GM18499 (cell line): ENCODE results near the gene SRRM2.

ENCODE experiments used
- ATAC-seq: cut with Tn5 transposase; IDR thresholded peaks from one replicate; pipeline ENCODE4 v1.9.1; 2021; ENCODE audit warnings: moderate number of reproducible peaks; ENCODE audit not compliant: insufficient read depth, unreplicated experiment

The SRRM2 gene

DNA sequence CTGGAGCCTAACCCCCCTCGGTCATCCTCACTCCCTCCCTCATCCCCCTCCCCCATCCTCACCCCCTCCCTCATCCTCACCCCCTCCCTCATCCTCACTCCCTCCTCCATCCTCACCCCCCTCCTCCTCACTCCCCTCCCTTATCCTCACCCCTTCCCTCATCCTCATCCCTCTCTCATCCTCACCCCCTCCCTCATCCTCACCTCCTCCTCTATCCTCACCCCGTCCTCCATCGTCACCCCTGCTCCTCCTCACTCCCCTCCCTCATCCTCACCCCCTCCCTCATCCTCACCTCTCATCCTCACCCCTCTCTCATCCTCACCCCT lies 34.4 kb downstream of the SRRM2 start:
- ATAC-seq = no peak

DNA sequence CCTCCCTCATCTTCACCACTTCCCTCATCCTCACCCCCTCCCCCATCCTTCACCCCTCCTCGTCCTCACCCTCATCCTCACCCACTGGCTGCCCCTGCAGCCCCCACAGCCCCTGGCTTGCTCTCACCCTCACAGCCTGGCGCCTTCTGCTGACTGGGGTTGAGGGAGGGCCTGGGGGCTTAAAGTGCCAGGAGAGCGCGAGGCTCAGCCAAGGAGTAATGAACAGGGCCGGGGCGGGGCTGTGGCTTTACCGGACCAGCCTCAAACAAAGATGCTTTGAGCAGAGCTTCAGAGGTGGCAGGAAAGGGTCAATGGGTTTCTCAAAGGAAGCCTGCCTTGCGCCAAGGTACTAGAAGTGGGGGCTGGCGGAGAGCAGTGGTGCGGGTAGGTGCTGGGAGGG lies 35.0 kb downstream of the SRRM2 start, which contains the start of gene PRSS33:
PRSS33 (minus strand) TSS at position 155 of the 400 bp plus-strand sequence. CDS start 1,013 bp downstream, outside the sequence.
- no peak for ATAC-seq

DNA sequence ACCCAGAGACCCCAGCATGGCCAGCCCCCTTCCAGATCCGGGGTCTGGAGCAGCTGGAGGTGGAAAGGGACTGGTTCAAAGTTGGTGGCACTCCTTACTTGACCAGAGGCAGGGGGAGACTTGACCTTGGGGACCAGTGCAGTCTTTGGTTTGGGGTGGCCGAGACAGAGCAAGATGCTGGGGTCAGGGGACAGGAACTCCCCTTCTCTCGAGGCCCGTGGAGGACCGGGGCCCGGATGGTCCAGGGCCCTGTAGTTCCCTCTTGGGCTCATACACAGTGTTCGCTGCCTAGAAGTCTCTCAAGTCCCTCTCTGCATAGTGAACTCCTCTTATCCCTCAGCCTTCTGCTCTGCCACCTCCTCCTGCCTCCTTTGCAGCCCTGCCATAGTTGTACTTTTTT lies 35.5 kb downstream of the SRRM2 start:
- no peak for ATAC-seq

DNA sequence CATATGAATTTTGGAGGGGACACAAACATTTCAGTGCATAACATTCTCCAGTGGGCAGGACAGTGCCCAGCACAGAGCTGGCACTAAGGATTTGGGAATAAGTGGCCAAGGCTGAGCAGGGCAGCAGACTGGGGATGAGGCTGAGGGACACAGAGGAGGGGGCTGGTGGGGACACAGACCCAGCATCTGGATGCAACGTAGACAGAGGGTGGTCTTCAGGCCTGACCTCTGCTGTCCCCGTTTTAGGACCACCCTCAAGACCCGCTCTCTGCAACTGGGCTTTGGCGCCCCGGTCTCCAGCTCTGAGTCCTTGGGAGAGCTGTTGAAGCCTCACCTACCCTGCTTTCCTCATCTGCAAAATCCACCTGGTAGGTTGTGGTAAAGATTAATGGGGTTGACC lies 38.2 kb downstream of the SRRM2 start:
- ATAC-seq = no peak

DNA sequence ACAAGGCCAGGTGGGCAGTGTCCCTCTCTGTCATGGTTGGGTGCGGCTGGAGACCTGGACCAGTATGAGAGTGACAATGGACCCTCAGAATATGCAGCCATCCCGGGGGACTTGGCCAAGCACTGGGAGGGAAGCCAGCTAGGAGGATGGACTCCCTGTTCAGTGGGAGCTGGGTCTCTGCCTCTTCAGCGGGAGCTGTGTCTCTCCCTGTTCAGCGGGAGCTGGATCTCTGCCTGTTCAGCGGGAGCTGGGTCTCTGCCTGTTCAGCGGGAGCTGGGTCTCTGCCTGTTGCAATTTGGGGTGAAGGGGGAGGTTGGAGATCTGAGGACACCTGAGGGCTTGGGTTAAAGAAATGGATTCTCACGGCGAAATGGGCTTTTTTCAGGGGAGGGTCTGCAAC lies 38.7 kb downstream of the SRRM2 start:
- ATAC-seq = no peak

DNA sequence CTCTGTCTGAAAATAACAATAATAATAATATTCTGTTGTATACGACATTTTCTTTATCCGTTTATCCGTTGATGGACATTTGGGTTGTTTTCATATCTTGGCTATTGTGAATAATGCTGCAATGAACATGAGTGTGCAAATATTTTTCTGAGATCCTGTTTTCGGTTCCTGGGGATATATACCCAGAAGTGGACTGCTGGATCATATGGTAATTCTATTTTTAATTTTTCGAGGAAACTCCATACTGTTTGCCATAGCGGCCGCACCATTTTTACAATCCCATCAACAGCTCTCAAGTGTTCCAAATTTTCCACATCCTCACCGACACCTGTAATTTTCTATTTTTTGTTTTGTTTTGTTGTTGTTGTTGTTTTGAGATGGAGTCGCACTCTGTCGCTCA lies 40.5 kb downstream of the SRRM2 start:
- ATAC-seq = no peak

DNA sequence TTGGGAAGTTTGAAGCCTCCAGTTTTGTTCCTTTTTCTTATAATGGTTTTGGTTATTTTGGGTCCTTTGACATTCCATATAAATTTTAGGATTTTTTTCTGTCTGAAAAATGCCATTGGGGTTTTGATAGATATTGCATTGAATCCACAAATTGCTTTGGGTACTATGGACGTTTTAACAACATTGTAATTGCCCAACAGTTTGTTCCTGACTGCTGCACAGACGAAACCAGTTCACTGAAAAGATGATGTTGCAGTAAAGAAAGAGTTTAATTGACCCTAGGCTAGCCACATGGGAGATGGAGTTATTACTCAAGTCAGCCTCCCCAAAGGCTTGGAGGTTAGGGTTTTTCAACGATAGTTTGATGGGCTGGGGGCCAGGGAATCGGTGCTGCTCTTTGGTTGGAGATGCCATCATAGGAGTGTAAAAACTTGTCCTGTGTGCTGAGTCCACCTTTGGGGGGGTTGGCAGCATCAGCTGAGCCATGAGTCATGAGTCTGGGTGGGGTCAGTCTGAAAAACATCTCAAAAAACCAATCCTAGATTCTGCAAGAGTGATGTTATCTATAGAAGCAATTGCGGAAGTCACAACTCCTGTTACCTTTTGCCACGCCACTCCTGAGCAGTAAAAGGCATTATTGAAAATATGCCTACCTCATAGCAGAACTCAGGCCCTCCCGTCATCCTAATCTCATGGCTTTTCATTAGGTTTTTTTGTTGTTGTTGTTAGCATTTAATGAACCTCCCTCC lies 43.1 kb downstream of the SRRM2 start:
- no peak for ATAC-seq

DNA sequence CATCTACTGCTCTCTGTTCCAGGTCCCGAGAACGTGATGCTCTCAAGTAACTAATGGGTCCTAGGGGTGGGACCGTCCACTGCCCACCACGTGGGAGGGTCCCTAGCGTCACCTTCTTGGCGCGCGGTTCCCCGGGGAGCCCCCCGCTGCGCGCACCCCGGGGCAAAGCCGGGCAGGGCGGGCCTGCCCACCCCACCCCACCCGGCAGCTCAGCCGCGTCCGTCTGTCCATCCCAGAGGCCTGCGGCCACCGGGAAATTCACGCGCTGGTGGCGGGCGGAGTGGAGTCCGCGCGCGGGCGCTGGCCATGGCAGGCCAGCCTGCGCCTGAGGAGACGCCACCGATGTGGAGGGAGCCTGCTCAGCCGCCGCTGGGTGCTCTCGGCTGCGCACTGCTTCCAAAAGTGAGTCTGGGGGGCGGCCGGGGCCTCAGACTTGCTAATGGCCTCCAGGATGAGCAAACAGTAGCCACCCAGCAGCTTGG lies 46.3 kb downstream of the SRRM2 start:
- ATAC-seq = no peak

DNA sequence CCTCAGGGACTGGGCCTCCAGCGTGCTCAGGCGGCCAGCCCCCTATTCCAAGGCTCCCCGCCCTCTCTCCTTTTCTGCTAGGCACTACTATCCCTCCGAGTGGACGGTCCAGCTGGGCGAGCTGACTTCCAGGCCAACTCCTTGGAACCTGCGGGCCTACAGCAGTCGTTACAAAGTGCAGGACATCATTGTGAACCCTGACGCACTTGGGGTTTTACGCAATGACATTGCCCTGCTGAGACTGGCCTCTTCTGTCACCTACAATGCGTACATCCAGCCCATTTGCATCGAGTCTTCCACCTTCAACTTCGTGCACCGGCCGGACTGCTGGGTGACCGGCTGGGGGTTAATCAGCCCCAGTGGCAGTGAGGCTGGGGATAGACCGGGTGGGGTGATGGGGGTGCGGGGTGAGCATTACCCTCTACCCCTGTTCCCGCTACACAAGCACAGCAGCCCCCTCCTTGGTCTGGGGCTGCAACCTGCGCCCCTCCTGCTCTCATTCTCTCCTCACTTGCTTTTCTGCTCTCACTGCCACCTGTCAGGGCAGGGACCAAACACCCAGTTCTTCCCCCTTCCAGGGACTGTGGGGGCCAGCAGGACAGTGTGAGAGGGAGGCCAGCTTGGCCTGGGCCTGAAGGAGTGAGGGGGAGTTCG lies 46.9 kb downstream of the SRRM2 start:
- ATAC-seq = no peak

DNA sequence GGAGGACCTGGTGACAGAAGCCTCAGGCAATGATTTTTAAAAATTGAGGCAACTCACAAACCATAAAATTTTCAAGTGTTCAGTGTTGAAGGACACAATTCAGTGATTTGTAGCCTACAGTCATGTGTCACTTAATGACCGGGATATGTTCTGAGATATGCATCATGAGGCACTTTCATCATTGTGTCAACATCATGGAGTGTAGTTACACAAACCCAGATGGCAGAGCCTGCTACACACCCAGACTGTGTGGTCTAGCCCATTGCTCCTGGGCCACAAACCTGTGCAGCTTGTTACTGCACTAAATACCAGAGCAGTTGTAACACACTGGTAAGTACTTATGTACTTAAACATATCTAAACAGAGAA lies 47.4 kb downstream of the SRRM2 start:
- no peak for ATAC-seq

DNA sequence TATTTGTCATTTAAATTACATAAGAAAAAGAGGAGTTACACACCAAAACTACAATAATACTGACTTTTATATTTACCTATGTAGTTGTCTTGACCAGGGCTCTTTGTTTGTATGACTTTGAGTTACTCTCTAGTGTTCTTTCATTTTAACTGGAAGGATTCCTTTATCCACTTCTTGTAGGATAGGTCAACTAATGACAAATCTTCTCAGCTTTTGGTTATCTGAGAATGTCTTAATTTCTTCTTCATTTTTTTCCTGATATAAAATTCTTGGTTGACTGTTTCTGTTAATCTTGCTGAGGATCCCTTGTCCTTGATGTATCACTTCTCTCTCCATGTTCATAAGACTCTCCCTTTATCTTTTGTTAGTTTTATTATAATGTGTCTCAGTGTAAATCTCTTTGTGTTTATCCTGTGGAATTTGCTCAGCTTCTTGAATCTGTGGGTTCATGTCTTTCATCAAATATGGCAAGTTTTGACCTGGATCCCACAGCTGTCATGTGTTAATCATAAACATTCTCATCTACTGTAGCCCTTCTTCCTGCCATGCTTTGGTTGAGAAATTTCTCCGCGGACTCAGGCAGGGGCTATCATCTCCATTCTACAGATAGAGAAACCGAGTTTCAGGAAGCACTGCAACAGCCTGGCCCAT lies 51.2 kb downstream of the SRRM2 start:
- ATAC-seq = no peak

DNA sequence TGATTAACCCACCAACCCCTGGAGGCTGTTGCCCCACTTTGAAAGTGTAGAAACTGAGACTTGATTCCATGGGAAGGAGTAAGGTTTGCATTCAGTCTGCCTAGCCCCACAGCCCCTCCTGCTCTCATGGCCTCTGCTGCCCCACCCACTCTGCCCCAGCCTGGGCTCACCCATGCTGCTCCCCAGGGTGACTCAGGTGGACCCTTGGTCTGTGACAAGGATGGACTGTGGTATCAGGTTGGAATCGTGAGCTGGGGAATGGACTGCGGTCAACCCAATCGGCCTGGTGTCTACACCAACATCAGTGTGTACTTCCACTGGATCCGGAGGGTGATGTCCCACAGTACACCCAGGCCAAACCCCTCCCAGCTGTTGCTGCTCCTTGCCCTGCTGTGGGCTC lies 52.3 kb downstream of the SRRM2 start:
- no peak for ATAC-seq

DNA sequence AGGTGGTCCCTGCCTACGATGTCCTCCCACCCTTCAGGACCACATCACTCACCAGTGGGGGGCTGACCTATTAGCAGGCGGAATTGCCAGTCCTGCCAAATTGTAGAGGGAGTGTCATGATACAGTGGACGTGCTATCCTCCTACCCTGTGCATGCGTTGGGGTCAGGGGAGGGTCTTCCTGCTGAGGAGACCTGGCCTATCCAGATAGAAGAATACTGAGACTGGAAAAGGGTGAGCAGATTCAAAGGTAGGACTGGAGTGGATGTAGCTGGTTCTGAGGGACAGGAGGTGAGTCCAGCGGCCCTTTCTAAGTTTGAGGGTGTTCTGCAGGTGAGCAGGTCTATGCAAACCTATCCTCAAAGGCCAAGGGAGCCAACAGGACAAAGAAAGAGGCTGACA lies 53.8 kb downstream of the SRRM2 start:
- no peak for ATAC-seq

DNA sequence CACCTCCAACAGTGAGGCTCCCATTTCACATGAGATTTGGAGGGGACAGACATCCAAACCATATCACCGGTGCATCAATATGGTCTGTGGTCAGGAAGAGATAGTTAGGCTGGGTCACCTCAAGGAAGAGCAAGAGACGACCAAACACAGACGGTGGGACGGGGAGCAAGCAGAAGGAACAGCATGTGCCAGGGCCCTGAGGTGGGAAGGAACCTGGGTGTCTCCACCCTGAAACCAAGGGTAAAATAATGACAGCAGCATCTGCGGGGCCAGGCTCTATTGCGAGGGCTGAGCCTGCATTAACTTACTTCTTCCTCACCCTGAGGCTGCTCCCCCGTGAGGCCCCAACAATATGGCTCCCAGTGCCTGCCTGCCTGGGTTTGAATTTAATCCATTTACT lies 55.7 kb downstream of the SRRM2 start:
- no peak for ATAC-seq

DNA sequence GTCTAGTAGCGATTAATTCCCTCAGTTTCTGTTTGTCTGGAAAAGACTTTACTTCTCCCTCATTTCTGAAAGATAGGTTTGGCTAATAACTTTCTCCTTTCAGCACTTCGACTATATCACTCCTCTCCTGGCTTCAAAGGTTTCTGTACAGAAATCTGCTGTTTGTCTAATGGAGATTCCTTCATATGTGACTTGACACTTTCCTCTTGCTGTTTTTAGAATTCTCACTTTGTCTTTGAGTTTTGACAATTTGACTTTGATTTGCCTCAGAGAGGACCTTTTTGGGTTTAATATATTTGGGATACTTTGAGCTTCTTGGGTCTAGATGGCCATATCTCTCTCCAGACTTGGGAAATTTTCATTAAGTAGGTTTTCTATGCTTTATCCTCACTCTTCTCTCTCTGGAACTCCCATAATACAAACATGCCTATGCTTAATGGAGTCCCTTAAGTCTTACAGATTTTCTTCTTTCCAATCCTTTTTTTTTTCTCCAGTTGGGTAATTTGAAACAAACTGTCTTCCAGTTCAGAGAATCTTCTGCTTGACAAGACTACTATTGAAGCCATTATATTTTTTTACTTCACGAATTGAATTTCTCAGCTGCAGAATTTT lies 56.8 kb downstream of the SRRM2 start:
- no peak for ATAC-seq

DNA sequence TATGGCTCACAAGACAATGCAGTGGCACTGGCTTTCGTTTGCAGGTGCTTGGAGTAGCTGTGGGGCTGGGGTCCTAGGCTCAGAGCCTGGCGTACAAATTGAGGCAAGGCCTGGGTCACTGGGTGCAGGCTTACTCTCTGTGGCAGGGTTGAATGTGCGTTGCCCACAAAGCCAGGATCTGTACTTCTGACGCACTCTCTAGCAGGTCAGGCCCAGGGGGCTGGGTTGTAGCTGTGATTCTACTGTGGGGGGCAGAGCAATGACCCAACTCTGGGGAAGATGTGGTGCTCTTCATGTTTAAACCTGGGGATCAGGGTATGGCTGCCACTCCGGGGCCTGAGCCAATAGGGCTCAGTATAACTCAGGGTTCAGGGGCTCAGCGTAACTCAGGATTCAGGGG lies 58.2 kb downstream of the SRRM2 start:
- no peak for ATAC-seq

DNA sequence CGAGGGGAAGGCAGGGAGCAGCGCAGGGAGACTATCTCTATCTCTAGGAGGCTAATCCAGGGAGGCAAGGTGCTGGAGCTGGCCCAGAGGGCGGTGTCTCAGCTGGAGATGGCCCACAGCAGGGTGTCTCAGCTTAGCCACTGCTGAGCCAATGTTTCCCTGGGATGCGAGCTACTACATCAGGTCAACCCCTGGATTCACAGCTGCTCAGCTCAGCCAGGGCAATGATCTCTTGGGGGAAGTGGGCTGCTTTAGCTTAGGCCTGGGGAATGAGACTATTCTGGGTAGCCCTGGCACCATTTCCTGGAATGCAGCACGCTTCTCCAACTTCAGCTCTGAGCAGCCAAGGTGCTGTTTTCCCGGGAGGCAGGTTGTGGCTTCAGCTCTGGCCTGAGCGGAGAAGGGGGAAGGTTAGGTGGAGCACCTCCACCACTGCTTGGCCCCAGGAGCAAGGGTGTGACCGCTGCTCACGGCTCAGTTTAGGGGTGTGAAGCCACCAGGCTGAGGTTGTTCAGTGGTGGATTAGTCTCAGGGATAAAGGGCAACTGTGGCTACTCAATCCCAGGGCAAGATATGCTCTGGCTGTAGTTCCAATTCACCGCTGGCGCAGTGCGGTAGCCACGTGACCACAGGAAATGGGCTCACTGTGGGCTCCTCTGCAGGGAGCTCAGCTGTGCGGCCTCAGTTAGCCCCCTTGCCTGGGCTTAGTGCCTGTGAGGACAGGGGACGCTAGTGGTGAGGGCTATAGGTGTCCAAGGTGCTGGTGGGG lies 59.4 kb downstream of the SRRM2 start:
- ATAC-seq = no peak

DNA sequence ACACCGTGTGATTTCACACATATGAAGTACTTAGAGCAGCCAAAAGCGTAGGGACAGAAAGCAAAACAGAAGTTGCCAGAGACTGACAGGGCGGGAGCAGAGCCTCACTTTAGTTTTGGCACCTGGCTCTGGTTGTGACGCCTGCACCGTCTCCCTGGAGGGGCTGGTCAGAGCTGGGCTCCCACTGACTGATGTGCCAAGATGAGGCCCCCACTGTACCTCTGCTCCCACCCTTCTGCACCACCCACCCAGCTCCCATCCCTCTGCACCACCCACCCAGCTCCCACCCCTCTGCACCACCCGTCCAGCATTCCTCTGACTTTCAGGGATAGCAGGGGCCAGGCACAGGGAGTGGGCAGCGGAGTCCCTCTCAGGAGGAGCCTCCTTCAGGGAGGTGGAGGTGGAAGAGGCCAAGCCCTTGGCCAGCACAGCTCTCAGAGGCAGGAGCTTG lies 61.4 kb downstream of the SRRM2 start:
- no peak for ATAC-seq

DNA sequence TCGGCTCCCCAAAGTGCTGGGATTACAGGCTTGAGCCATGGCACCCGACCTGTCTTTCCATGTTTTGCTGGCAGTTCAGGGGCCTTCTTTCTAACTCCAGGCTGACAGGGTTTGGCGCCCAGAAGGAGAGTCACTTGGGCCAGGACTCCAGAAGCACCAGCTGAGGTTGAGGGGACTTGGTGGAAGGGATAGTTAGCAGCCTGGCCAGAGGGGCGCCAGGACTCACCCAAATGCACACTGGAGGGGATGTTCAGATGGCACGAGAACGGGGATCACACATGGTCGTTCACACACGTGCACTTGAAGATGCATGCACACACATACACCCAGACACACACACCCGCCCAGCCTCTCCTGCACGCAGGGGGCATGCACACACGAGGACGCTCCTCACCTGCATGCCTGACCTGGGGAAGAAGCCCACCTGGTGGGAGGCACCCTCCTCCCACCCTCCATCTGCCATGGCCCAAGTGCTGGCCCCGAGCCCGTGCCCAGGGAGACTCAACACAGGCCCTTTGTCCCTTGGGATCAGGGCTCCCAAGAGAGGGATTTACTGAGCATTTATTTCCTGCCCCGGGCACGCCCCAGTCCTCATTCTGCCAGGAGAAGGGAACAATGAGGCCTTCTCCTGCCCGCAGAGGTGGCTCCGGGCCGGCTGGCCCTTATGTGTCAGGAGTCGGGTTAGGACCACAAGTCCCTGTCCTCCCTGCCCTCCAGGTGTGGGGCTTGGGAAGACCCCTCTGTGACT lies 62.3 kb downstream of the SRRM2 start:
- ATAC-seq = no peak

DNA sequence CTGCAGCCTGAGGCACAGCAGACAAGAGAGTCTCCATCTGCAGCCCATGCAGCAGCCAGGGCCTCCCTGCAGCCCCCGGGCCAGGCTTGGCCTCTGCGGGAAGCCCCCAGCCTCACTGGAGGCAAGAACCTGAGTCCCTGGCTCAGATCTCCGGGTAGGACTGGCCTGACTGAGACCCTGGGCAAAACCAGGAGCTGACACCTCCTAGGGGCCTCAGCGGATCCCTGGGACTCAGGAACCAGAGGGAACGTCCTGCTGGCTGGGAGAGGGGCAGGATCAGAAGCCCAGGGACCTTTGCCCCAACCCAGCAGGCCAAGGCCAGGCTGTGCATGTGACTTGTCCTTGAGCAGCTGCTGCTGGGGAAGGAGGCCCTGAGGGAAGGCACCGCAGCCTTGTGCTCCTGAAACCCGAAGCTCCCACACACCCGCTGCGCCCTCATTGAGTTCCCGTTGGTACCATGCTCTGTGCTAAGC lies 62.9 kb downstream of the SRRM2 start:
- ATAC-seq = no peak
